Testis (tissue), 2 donors: ENCODE results near the gene CTDNEP1.

Experiments used
- CTCF ChIP-seq, 3 experiments: fragments of 450-650 bp in 2 of 3; fragments of 200-600 bp in 1 of 3; sonication (generic) in 1 of 3; IDR thresholded peaks; one replicate each; pipeline ENCODE4 v1.5.1; 2016 to 2019; ENCODE audit warnings: antibody characterized with exemption in 3 of 3, mild to moderate bottlenecking in 2 of 3, moderate library complexity in 1 of 3
- POLR2A ChIP-seq: fragments of 450-650 bp; IDR thresholded peaks from one replicate; pipeline ENCODE4 v1.6.1; 2017; ENCODE audit warnings: antibody characterized with exemption, mild to moderate bottlenecking, moderate library complexity

- no peak for TF ChIP-seq CTCF (IDR thresholded peaks at IDR 0.05)
- TF ChIP-seq POLR2A = no peak
These were observed 13.6 kb downstream of the CTDNEP1 start for GRCh38 chr17:7237761-7238419.
